ENCODE measurements around the gene FIGNL2. TPM values are rescaled to one million over a fixed set of nuclear protein-coding genes. Genes with fewer than 3 reads are reported as not detected.

FIGNL2 gene
- total RNA-seq, 4 donors from 2014 or later = 0.07 to 0.25 TPM; not detected in 2

DNA sequence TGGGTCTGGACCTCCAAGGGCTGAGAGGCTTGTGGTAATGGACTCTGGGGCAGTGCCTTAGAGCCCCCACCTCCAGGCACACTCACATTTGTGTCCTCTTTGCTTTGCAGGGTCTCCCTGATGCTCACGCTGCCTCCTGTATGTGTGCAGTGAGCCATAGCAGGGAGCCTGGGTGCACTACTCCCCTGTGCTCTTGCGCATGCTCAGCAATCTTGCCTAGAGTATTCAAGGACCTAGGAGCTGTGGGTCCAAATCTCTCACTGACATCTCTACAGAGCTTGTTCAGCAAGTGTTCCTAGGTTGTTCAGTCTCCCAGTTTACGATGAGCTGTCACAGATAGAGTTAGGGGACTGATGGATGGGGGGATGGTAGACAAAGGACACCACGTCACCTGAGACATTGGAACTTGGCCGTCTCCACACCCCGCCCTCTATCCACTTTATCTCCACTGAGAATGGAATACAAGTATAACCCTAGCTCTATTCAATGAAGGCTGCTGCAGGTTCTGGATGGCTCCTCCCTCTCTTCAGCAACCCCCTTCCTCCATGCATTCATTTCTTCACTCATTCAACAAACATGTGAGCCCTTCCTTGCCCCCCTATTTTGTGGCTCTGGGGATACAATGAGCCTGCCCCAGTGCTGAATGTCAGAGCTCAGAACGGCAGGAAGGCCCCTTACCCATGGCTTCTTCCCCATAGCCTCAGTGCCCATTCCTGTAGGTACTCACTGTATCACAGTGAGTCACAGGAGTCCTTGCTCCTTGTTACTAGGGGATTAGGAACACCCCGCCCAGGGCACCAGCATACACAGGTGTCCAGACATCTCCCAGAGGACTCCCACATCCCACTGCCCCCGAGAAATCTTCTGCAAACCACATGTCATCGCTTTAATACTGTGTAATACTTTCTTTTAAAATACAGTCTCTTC lies 31.2 kb downstream of the FIGNL2 start:
- Histone ChIP-seq H3K4me1 (no peaks in the 10 kb centered on the region), H3K27me3 (peaks cover 0 to 23% (median 18%) of the 10 kb centered on the region in 3 donors), H3K36me3 (no peaks in the 10 kb centered on the region), H3K27ac (no peak overlapping the region), H3K4me3 (no peak overlapping the region), H3K9me3 (no peaks in the 10 kb centered on the region)
- intact Hi-C loops (cut with DNase I; ENCODE audit: low total_unique reads) = no loop called here
- ATAC-seq (no peak), DNase-seq (no peak)
- TF ChIP-seq, protein P1, sequence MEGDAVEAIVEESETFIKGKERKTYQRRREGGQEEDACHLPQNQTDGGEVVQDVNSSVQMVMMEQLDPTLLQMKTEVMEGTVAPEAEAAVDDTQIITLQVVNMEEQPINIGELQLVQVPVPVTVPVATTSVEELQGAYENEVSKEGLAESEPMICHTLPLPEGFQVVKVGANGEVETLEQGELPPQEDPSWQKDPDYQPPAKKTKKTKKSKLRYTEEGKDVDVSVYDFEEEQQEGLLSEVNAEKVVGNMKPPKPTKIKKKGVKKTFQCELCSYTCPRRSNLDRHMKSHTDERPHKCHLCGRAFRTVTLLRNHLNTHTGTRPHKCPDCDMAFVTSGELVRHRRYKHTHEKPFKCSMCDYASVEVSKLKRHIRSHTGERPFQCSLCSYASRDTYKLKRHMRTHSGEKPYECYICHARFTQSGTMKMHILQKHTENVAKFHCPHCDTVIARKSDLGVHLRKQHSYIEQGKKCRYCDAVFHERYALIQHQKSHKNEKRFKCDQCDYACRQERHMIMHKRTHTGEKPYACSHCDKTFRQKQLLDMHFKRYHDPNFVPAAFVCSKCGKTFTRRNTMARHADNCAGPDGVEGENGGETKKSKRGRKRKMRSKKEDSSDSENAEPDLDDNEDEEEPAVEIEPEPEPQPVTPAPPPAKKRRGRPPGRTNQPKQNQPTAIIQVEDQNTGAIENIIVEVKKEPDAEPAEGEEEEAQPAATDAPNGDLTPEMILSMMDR (IDR thresholded peaks at IDR 0.05 in 4 of 5, conservative IDR thresholded peaks at IDR 0.05 in 1 of 5) = no peak
- no peak for TF ChIP-seq POLR2A (IDR thresholded peaks at IDR 0.05)
- in situ Hi-C loops (cut with MboI; ENCODE audit: low sequenced_read_pairs in 4 of 4) = loop anchor here in 1 of 4 donors (25.0 kb wide), 1 partner anchor 380 kb away; no protein-coding TSS in a partner anchor

DNA sequence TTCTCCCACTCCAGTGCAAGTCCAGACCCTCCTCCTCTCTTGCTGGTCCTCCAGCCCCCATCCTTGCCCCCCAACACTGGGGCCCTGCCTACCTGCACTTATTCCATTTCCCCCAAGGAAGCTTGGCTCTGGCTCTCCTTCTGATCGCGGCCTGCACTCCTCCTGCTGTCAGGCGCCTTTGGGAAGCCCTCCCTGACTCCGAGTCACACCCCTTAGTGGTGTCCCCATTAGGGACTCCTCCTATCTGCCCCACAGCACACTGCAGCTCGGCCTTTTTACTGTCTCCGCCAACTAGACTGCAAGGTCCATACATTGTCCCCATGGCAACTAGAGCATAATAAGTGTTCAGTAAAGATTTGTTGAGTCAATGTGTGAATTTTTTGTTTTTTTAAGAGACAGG lies 32.9 kb downstream of the FIGNL2 start:
- Histone ChIP-seq H3K4me1 (no peaks in the 10 kb centered on the region), H3K27ac (no peak overlapping the region), H3K27me3 (peaks cover 0 to 23% (median 18%) of the 10 kb centered on the region in 3 donors), H3K9me3 (no peaks in the 10 kb centered on the region), H3K36me3 (no peaks in the 10 kb centered on the region), H3K4me3 (no peak overlapping the region)
- ATAC-seq (no peak), DNase-seq (no peak)
- in situ Hi-C loops (cut with MboI; ENCODE audit: low sequenced_read_pairs in 4 of 4) = loop anchor here in 1 of 4 donors (25.0 kb wide), 1 partner anchor 378 kb away; no protein-coding TSS in a partner anchor
- TF ChIP-seq, protein P1 (IDR thresholded peaks at IDR 0.05 in 4 of 5, conservative IDR thresholded peaks at IDR 0.05 in 1 of 5) = no peak
- TF ChIP-seq POLR2A (IDR thresholded peaks at IDR 0.05) = no peak
- intact Hi-C loops (cut with DNase I; ENCODE audit: low total_unique reads) = no loop called here

DNA sequence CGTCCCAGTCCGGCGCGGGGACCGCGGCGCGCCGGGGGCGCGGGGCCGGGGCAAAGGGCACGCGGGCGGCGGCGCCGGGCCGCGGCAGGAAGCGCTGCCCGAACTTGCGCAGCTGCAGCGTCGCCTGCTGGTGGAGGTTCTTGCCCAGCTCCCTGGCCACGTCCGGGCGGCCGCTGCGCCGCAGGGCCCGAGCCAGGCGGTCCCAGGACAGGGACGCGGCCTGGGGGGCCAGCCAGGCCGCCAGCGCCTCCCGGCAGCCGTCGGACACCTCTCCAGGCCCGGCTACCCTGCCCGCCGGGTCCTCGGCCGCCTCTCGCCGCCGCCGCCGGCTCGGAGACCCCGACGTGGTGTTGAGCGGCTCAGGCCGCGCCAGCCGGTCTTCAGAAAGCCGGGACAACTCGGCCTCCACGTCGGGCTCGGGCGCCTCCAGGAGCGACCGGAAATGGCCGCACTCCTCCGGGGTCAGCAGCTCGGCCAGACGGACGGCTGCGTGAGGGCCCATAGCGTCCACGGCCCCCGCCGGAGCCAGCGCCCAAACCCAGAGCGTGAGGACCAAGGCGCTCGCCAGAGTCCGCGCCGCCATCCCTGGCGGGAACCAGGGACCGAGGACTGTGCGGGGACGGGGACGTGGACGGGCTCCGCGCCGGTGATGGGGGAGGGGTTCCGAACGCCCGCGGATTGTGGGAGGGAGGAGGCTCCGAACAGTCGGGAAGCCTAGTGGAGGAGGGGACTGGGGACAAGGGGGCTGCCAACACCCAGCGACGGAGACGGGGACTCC lies 34.0 kb downstream of the FIGNL2 start:
- Histone ChIP-seq H3K9me3 (no peaks in the 10 kb centered on the region), H3K27me3 (peaks cover 0 to 15% (median 12%) of the 10 kb centered on the region in 3 donors), H3K27ac (peak overlapping the region; percentile 49 to 80 (median 68)), H3K4me1 (no peaks in the 10 kb centered on the region), H3K4me3 (peak overlapping the region; percentile 55 to 61 (median 58)), H3K36me3 (no peaks in the 10 kb centered on the region)
- ATAC-seq (peak; percentile 75 to 77), DNase-seq (peak in 1 of 2 donors; percentile 27)
- in situ Hi-C loops (cut with MboI; ENCODE audit: low sequenced_read_pairs in 4 of 4) (loop anchor here in 1 of 4 donors (25.0 kb wide), 1 partner anchor 377 kb away; no protein-coding TSS in a partner anchor), intact Hi-C loops (cut with DNase I; ENCODE audit: low total_unique reads) (no loop called here)
- no peak for TF ChIP-seq POLR2A (IDR thresholded peaks at IDR 0.05)
- TF ChIP-seq, protein P1 (IDR thresholded peaks at IDR 0.05 in 4 of 5, conservative IDR thresholded peaks at IDR 0.05 in 1 of 5) = peak in 4 of 5 experiments; percentile 45 to 67 (median 58)

DNA sequence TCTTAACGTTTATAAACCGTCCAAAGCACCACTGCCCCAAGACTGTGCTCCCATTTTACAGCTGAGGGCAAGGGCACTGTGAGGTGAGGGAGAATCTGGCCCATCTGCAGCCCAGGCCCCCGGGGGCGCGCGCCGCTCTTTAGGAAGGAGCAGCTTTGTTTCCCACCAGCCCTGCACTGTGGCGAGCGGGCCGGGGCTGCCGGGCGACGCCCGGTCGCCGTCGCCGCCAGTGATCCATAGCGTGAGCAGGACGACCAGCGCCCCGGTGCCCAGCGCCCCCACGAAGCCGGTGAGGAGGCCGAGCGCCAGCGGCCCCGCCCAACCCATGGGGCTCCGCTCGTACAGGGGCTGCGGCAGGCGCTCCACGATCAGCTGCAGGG lies 34.6 kb downstream of the FIGNL2 start:
- Histone ChIP-seq H3K9me3 (no peaks in the 10 kb centered on the region), H3K27ac (no peak overlapping the region), H3K27me3 (peaks cover 0 to 15% (median 10%) of the 10 kb centered on the region in 3 donors), H3K4me3 (peak overlapping the region in 3 of 4 donors; percentile 10 to 57 (median 47)), H3K4me1 (no peaks in the 10 kb centered on the region), H3K36me3 (no peaks in the 10 kb centered on the region)
- in situ Hi-C loops (cut with MboI; ENCODE audit: low sequenced_read_pairs in 4 of 4) (loop anchor here in 1 of 4 donors (25.0 kb wide), 1 partner anchor 377 kb away; no protein-coding TSS in a partner anchor), intact Hi-C loops (cut with DNase I; ENCODE audit: low total_unique reads) (no loop called here)
- TF ChIP-seq POLR2A (IDR thresholded peaks at IDR 0.05) = no peak
- TF ChIP-seq, protein P1 (IDR thresholded peaks at IDR 0.05 in 4 of 5, conservative IDR thresholded peaks at IDR 0.05 in 1 of 5) = no peak
- ATAC-seq (peak; percentile 5 to 16), DNase-seq (no peak)
